ENCODE measurements around the gene BIN1. TPM values are rescaled to one million over a fixed set of nuclear protein-coding genes. Genes with fewer than 3 reads are reported as not detected.
"Not testable (repeated sequence)": the region's sequence is repeated elsewhere in the genome, so short reads cannot be mapped to it uniquely, and the experiment has no call there.

Gene BIN1
- polyA plus RNA-seq, 3 donors from 2014 or later: 110 to 169 (median 167) TPM

DNA sequence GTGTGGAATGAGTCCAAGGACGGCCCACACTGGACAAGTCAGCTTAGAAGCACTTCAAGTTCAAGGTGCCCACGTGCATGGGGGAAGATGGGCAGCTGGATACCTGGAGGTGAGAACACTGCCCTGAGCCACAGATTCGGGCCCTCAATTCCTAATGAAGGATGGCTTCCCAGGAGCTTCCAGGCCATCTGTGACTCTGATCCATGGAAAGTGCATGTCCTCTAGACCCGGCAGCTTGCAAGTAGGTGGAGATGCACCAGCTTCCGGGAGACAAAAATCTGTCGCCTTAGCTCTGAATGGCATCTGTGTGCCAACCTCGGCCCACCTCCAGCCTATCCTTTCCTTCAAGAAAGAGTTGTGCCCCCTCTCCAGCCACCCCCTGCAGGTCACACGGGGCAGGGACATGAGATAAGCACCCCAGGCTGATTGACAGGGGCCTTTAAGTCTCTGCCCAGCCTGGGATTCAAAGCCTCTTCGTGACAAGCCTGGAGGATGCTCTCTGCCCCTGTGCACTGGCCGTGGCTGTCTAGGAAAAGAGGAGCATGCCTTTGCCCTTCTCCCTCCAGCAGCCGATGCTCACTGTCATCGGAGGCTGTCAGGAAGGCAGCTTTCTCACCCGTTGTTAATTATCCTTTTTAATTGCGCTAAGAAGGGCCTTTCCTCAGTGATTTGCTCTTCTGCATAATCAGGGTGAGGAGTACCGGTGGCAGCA is 65.5 kb downstream of the BIN1 start:
- no peak for DNase-seq
- H3K36me3 Mint-ChIP-seq: peaks cover 0 to under 1% (median under 1%) of the 10 kb centered on the region in 3 donors
- no peaks in the 10 kb centered on the region for H3K9me3 Mint-ChIP-seq
- H3K4me3 Mint-ChIP-seq: no peak overlapping the region
- peaks cover 3 to 4% of the 10 kb centered on the region in 2 donors for H3K4me1 Mint-ChIP-seq
- no peak overlapping the region for H3K27ac Mint-ChIP-seq
- peaks cover 0 to 8% (median 1%) of the 10 kb centered on the region in 3 donors for H3K27me3 Mint-ChIP-seq (ENCODE audit: low read depth in 3 of 3)

DNA sequence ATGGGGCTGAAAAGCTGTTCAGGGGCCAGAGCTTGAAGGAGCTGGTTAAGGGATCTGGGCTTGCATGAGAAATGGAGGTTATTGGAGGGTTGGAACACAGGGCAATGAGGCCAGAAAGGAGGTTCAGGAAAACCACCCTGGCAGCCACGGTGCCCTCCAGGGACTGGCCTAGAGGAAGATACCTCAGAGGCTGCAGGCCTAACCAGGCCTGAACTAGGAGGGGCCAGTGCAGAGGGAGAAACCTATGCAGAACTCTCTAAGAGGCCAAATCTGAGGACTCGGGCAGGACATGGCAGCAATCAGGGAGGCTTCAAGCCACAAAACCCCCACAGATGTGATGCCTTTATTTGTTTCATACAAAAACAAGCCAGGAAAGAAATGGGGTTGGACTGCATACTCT is 66.8 kb downstream of the BIN1 start:
- Mint-ChIP-seq H3K27ac (no peak overlapping the region), H3K4me1 (peaks cover 0 to 1% of the 10 kb centered on the region in 2 donors), H3K4me3 (no peak overlapping the region), H3K27me3 (ENCODE audit: low read depth in 3 of 3) (peaks cover 0 to 6% (median 1%) of the 10 kb centered on the region in 3 donors), H3K9me3 (no peaks in the 10 kb centered on the region), H3K36me3 (no peaks in the 10 kb centered on the region)
- no peak for DNase-seq

GRCh38 chr2:127039387-127040031 is 67.4 kb downstream of the BIN1 start:
- Mint-ChIP-seq H3K9me3 (no peaks in the 10 kb centered on the region), H3K36me3 (no peaks in the 10 kb centered on the region), H3K4me1 (no peaks in the 10 kb centered on the region), H3K27ac (no peak overlapping the region), H3K4me3 (no peak overlapping the region), H3K27me3 (ENCODE audit: low read depth in 3 of 3) (peaks cover 0 to 6% (median 1%) of the 10 kb centered on the region in 3 donors)
- DNase-seq: no peak

- no peak overlapping the region for H3K4me3 Mint-ChIP-seq
- H3K36me3 Mint-ChIP-seq: no peaks in the 10 kb centered on the region
- no peak for DNase-seq
- no peak overlapping the region for H3K27ac Mint-ChIP-seq
- peaks cover 0 to 4% (median 1%) of the 10 kb centered on the region in 3 donors for H3K27me3 Mint-ChIP-seq (ENCODE audit: low read depth in 3 of 3)
- H3K4me1 Mint-ChIP-seq: no peaks in the 10 kb centered on the region
- H3K9me3 Mint-ChIP-seq: no peaks in the 10 kb centered on the region
Measured at GRCh38 chr2:127037476-127037875, 69.5 kb downstream of the BIN1 start.

- no peak for DNase-seq
- Mint-ChIP-seq H3K9me3 (no peaks in the 10 kb centered on the region), H3K4me1 (no peaks in the 10 kb centered on the region), H3K27me3 (ENCODE audit: low read depth in 3 of 3) (peaks cover under 1 to 4% (median 1%) of the 10 kb centered on the region in 3 donors), H3K27ac (peak overlapping the region in 1 of 6 donors; percentile 2), H3K36me3 (no peaks in the 10 kb centered on the region), H3K4me3 (no peak overlapping the region)
Measured at GRCh38 chr2:127034883-127035611, 71.9 kb downstream of the BIN1 start.

DNA sequence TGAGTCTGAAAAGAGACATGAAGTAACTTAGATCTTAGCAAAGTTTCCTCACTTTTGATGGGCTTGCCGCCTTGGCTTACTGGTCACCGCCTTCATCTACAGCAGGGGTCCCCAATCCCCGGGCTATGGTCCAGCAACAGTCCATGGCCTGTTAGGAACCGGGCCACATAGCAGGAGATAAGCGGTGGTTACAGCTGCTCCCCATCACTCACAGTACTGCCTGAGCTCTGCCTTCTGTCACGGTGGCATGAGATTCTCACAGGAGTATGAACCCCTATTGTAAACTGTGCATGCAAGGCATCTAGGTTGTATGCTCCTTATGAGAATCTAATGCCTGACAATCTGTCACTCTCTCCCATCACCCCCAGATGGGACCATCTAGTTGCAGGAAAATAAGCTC is 72.9 kb downstream of the BIN1 start:
- no peak for DNase-seq
- Mint-ChIP-seq H3K36me3 (no peaks in the 10 kb centered on the region), H3K27me3 (ENCODE audit: low read depth in 3 of 3) (peaks cover 0 to 3% (median 1%) of the 10 kb centered on the region in 3 donors), H3K4me3 (no peak overlapping the region), H3K27ac (no peak overlapping the region), H3K4me1 (no peaks in the 10 kb centered on the region), H3K9me3 (no peaks in the 10 kb centered on the region)

GRCh38 chr2:127032621-127033020 is 74.3 kb downstream of the BIN1 start:
- peaks cover 0 to 6% (median 3%) of the 10 kb centered on the region in 3 donors for H3K27me3 Mint-ChIP-seq (ENCODE audit: low read depth in 3 of 3)
- no peak for DNase-seq
- no peaks in the 10 kb centered on the region for H3K36me3 Mint-ChIP-seq
- H3K4me3 Mint-ChIP-seq: no peak overlapping the region
- H3K4me1 Mint-ChIP-seq: no peaks in the 10 kb centered on the region
- H3K27ac Mint-ChIP-seq: no peak overlapping the region
- no peaks in the 10 kb centered on the region for H3K9me3 Mint-ChIP-seq

DNA sequence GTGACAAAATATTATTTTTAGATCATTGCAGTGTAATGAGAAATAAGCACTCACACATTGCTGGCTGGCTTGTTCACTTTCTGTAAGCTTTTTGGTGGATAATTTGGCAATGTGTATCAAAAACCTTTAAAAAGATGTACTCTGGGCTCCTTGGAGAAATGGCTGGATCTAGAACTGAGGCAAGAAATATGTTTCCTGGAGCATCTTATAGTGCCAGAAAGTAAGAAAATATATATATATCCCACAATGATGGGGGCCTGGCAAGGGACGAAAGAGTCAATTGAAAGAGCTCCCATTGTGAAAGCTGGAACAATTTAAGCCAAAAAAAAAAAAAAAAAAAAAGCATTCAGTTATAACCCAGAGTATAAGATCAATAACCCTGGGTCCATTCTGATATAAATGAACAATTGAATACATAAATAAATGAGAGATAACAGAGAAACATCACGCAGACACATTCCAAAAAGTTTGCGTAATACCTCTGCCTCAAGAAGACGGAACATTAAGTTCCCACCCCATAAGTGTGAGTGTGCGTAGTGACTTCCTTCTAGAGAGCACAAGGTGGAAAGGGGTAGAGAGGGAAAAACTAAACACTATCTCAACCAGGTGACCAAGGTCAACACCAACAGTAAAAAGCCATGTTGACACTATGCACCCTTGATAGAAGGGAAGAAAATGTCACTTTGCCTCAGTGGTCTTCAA is 77.5 kb downstream of the BIN1 start:
- H3K36me3 Mint-ChIP-seq: no peaks in the 10 kb centered on the region
- H3K27me3 Mint-ChIP-seq (ENCODE audit: low read depth in 3 of 3): peaks cover 3 to 10% (median 3%) of the 10 kb centered on the region in 3 donors
- H3K27ac Mint-ChIP-seq: no peak overlapping the region
- H3K9me3 Mint-ChIP-seq: peaks cover 0 to 4% (median 0%) of the 10 kb centered on the region in 6 donors
- H3K4me3 Mint-ChIP-seq: no peak overlapping the region
- peaks cover 8 to 11% of the 10 kb centered on the region in 2 donors for H3K4me1 Mint-ChIP-seq
- DNase-seq: no peak

- Mint-ChIP-seq H3K4me1 (peaks cover 11 to 15% of the 10 kb centered on the region in 2 donors), H3K27me3 (ENCODE audit: low read depth in 3 of 3) (peaks cover 3 to 11% (median 3%) of the 10 kb centered on the region in 3 donors)
- DNase-seq, H3K27ac Mint-ChIP-seq, H3K9me3 Mint-ChIP-seq, H3K4me3 Mint-ChIP-seq, H3K36me3 Mint-ChIP-seq: not testable (repeated sequence)
Measured at GRCh38 chr2:127028745-127029144, 78.2 kb downstream of the BIN1 start.

DNA sequence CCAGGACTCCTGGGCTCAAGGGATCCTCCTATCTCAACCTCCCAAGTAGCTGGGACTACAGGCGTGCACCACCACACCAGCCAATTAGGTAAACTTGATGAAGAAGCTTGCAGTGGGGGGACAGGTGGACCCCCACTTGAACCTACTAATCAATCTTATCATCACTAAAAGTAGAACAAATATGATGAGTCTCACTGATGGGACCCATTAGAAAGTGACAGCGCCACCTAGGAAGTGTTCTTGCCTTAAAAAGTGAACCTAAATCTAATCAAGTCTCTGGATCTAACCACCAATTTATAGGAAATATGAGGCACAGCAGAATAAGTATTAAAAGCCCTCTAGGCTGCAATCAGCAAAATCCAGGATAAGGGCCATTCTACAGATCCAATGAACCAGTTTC is 79.2 kb downstream of the BIN1 start:
- H3K4me1 Mint-ChIP-seq: peaks cover 11 to 15% of the 10 kb centered on the region in 2 donors
- no peak for DNase-seq
- no peak overlapping the region for H3K27ac Mint-ChIP-seq
- no peaks in the 10 kb centered on the region for H3K36me3 Mint-ChIP-seq
- H3K27me3 Mint-ChIP-seq (ENCODE audit: low read depth in 3 of 3): peaks cover 3 to 11% (median 3%) of the 10 kb centered on the region in 3 donors
- H3K9me3 Mint-ChIP-seq: peaks cover 0 to 4% (median under 1%) of the 10 kb centered on the region in 6 donors
- H3K4me3 Mint-ChIP-seq: no peak overlapping the region

DNA sequence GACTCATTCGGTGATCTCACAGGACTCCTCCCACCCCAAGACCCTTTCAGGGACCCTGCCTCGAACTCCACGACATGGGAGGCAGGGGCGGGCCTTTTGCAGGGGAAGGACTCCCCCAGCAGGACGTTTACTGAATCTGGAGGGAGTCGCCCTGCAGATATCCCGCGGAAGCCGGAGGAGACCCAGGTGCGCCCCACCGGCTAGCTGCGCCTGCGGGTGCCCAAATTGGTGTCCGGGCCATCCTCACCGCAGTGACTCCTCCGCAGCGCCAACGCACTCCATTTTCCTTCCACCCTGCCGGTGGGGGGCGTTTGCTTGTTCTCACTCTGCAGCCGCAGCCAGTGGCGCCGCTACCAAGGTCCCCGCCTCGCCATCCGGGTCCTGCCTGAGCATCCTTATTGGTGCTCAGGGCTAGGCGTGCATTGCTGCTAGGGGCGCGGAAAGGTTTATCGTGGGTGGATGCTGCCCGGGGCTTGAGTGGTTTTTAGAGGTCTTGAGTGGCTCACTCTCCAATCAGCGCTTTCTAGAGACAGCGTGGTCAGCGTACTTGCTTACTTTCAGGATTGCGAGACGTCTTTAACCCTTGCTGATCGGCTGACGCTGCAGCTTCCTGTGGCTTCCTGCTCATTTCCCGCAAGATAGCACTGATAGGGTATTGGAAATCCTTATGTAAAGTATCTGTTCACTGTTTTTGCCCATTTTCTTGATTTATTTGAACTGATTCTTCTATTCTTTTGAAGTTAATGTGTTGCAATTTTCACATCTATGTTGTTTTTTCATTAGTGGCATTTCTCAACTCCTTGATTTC is 81.4 kb downstream of the BIN1 start:
- H3K27me3 Mint-ChIP-seq (ENCODE audit: low read depth in 3 of 3): peaks cover 3 to 11% (median 3%) of the 10 kb centered on the region in 3 donors
- peak overlapping the region in 2 of 6 donors; percentile 42 to 67 for H3K27ac Mint-ChIP-seq
- peak; percentile 66 to 73 (median 68) for DNase-seq
- H3K9me3 Mint-ChIP-seq: peaks cover 0 to 4% (median under 1%) of the 10 kb centered on the region in 6 donors
- H3K4me1 Mint-ChIP-seq: peaks cover 11 to 15% of the 10 kb centered on the region in 2 donors
- H3K4me3 Mint-ChIP-seq: peak overlapping the region; percentile 74 to 89 (median 82)
- no peaks in the 10 kb centered on the region for H3K36me3 Mint-ChIP-seq

- no peak overlapping the region for H3K27ac Mint-ChIP-seq
- peaks cover 3 to 8% (median 3%) of the 10 kb centered on the region in 3 donors for H3K27me3 Mint-ChIP-seq (ENCODE audit: low read depth in 3 of 3)
- peak overlapping the region; percentile 35 to 58 (median 52) for H3K4me3 Mint-ChIP-seq
Measured at GRCh38 chr2:127024769-127025358, 82.1 kb downstream of the BIN1 start.

More at GRCh38 chr2:127024769-127025358, 82.1 kb downstream of the BIN1 start:
- Mint-ChIP-seq H3K9me3 (peaks cover 0 to 4% (median under 1%) of the 10 kb centered on the region in 6 donors), H3K4me1 (peaks cover 11 to 15% of the 10 kb centered on the region in 2 donors), H3K36me3 (no peaks in the 10 kb centered on the region)
- no peak for DNase-seq

All from immature natural killer cell (primary cell).